NCI-H1417 (cell line): ENCODE results near the gene EFCAB6.
A peak's percentile ranks its signal among the peaks of the same experiment; 100 is the strongest.
"Not testable (repeated sequence)": the region's sequence is repeated elsewhere in the genome, so short reads cannot be mapped to it uniquely, and the experiment has no call there.

Experiments
- DNase-seq, 3 experiments: peaks; one replicate each; lab custom pipeline; 2025; lab: John Stamatoyannopoulos, UW

Gene EFCAB6

DNA sequence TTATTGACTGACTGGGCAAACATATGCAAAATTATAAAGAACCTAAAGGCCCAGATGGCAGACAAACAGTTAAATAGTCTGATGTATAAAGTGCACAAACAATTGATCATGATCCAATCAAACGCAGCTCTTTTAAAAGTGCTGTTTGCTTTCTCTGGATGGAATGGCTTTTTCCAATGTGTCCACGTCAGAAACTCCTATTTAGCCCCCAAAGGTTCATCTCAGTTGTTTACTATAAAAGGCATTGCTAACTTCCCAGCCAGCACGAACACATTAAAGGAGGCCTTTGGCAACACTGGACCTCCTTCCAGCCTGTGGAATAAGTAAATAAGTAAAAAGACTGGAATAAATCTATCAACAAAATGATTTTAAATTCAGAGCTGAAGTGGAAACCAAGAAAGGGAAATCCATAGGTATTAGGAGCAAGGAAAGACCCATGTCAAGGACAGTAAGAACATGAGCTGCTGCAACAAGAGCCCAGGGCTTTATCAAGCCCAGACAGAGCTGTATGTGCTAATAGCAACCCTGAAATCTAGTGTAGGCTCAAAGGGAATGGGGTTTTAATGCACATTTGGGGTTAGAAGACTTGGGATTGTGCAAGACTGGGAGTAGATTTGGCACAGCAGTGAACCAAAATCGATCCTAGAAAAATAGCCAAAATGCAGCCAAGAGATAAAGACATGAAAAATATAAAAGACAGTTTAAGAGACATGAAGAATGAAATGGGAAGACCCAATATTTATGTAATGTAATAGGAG lies 105.4 kb downstream of the EFCAB6 start:
- DNase-seq: no peak

DNA sequence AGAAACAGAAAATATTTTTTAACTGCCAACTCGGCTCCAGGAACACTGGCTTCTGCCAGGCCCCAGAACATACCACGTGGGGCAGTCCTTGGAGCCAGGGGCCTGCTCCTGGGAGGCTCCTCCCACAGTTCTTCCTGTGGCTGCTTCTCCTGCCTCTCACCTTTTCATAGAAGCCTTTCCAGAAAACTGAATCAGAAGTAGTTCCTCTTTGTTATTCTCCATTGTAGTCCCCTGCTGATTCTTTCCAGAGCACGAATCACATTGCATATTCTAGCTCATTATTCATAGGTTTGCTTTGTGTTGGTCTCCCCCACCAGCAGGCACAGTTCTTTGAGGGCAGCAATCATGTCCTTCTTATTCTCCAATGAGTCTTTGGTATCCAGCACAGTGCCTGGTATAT lies 106.0 kb downstream of the EFCAB6 start:
- DNase-seq: no peak

DNA sequence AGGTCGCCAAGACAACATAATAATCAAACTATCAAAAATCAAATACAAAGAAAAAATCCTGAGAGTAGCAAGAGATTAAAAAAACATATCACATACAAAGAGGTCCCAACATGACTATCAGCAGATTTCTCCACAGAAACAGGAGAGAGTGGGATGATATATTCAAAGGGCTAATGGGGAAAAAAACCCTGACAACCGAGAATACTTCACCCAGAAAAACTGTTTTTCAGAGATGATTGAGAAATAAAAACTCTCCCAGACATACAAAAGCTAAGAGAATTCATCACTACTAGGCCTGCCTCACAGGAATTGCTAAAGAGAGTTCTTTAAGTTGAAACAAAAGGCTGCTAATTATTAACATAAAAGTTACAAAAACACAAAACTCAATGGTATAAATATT lies 108.1 kb downstream of the EFCAB6 start:
- DNase-seq: no peak

DNA sequence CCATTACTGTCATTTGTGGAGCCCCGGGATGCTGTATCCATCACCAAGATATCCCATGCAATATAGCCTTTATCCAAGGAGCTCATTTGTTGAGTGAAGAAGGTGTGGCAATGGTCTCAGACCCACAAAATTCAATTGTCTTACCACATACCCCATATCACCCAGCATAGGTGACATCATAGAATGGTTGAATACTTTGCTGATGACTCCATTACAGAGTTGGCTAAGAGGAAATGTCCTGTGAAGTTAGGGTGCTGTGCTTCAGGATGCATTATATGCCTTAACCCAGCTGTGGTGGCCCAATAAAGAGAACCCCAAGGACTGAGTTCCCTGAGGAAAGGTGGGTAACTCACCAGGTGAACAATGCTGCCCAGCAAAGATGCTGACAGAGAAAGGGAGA lies 113.7 kb downstream of the EFCAB6 start:
- no peak for DNase-seq

DNA sequence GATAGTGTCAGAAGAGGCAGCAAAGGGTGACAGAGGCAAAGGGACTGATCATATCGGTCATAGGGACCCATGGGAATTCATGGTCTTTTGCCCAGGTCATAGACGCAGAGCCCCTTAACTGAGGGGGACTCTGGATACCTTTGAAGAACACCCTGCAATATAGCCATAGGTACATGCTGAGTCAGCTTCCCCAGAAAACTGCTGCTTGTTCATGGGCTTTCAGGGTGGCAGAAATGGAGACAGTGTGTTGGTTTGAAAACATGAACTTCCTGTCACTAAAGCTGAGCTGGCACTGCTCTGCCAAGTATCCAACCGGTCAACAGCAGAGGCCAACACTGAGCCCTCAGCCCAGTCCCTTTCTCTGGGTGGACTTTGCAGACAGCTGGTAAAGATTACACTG lies 114.2 kb downstream of the EFCAB6 start:
- no peak for DNase-seq

DNA sequence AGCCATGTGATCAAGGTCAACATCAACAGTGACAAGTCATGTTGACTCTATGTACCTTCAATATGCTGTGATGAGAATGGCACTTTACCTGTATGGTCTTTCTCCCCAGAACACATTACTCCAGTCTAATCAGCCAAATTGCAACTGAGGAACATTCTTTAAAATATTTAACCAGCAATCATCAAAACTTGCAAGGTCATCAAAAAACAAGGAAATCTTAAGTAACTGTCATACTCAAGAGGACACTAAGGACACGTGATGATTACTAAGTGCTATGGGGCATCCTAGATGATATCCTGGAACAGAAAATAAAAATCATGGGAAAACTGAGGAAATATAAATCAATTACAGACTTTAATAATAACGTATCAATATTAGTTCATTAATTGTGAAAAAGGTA lies 118.9 kb downstream of the EFCAB6 start:
- DNase-seq: no peak

DNA sequence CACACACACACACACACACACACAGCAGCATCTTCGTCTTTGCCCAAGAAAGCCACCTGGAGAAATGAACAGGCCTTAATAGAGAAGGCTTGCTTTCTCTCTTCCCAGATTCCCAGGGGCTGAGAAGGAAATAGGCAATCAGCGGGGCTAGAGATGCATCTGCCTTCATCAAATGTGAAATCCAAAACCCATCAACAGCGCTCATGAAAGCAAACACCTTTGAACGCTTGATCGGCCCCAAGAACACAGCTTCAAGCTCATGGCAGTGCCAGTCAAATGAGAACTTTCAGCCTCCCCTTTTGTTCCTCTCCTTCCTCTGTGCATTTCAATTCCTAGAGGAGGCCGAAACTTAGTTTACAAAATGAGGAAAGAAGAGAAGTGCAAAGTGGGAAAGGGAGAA lies 122.7 kb downstream of the EFCAB6 start:
- peak in 1 of 3 experiments; percentile 42 for DNase-seq

DNA sequence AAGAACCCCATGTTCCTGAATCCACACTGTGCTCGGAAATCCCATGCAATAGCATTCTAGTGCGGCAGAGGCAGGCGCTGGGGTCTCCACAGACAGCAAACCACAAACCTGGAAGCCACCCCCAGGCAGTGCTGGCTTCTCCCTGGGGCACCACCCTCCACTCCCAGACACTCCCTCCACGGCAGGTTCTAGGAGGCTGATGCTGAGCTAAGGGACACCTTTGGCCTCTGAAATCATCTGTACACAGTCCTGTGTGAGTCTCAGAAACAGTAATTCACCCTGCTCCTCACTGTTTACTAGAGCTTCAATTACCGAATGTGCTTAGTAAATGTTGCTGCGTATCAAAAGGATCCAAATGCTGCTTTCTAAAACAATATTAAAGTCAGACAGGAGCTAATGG lies 129.3 kb downstream of the EFCAB6 start:
- DNase-seq: no peak

DNA sequence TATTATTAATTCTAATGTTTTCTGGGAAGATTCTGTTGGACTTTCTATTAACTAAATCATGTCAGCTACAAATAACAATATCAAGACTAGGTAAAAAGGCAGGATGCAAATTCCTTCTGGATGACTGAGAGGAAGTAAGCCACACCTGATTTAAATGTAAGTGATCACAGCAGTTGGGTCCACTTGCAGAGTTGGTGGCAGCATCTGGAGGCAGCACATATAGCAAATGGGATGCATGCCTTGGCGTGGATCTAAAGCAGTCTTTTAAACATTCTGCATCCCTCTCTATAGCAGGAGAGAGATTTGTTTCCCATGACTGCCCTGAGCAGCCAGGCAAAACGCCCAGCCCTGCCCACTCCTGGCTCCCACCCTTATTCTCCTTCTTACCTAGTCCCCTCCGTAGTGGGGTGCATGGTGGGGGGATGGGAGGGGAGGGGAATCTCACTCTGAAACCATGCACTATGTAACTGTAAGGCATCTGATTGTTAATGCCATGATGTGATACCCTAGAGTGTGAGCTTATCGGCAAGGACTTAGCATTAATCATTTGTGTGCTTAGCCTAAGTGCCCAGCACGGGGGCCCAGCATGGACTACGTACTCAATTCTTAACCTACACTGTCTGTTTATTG lies 130.3 kb downstream of the EFCAB6 start:
- DNase-seq: no peak

DNA sequence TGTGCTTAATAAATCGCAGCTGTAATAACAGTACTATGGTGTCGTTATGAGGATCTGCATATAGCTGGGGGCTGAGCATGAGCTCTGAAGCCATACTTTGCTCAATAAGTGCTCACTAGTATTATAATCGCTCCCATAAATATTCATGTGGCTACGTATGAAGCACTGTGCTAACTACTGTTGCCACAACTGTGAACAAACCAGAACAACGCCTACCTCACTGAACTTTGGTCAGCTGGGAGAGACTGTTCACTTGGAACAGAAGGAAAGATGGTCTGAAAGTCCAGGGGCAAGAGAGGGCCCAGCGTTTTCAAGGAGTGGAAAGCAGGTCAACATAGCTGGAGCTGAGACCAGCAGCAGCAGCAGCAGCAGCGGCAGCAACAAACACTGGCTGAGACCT lies 141.6 kb downstream of the EFCAB6 start:
- DNase-seq: no peak

DNA sequence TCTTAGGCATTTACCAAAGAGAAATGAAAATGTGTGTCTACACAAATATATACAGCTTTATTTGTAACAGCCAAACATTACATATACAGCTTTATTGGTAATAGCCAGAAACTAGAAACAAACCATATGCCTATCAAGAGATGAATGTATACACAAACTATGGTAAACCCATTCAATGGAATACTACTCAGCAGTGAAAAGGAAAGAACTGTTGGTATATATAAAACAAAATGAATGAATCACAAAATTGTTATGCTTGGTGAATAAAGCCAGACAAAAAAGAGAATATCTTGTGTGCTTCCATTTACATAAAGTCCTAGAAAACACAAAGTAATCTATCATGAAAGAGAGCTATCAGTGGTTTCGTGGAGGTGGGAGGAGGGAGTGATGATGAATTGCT lies 142.9 kb downstream of the EFCAB6 start:
- DNase-seq: no peak

DNA sequence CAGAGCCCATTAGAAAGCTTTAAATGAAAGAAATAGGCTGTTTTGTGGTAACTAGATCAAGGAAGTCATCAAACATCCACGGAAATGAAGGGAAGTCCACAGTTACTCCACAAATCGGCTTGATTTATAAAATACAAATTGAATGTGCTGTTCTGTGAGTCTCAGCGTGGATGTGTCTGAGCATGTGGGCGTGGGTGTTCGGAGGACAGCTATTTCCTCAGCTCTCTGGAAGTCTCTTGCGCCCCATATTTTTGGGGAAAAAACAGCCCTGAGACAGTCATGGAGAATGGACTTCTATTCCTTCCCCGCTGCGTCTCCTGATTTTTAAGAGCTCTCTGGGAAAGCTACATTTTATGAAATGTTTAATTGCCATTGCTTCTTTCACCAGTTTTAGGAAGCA lies 144.4 kb downstream of the EFCAB6 start:
- no peak for DNase-seq

DNA sequence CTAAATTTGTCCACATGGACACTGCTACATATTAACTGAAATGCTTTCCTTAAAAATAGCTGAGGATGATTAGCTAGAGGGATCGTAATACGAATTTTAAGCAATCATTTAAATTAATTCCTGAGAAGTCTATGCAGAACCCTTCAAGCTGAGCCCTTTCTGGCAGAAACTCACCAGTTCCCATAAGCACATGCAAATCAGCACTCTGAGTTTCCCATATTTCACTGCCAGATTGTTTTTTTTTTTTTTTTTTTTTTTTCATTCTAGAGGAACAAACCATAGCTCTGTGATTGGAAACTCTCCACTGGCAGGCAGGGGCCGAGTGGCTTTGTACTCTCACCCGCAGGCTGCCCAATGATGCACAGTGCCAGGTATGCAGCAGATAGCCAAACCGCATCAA lies 145.6 kb downstream of the EFCAB6 start:
- no peak for DNase-seq

DNA sequence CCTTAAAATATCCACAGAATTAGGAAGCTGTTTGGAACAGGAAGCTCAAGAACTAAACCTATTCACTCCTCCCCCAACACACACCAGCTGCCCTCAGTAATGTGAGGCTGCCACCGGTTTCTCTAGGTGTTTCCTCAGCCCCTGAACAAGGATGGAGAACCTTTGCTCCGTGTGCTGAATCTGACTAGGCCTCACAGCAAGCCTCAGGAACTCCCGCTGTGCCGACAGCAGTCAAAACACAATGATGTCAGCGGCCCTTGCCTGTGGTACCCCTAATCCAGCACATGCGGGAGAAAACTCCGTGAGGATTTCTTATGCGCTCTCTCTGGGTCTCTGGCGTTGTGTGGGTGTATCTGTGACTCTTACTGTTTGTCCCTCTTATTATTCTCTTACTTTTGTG lies 153.3 kb downstream of the EFCAB6 start:
- DNase-seq: peak in 1 of 3 experiments; percentile 18

DNA sequence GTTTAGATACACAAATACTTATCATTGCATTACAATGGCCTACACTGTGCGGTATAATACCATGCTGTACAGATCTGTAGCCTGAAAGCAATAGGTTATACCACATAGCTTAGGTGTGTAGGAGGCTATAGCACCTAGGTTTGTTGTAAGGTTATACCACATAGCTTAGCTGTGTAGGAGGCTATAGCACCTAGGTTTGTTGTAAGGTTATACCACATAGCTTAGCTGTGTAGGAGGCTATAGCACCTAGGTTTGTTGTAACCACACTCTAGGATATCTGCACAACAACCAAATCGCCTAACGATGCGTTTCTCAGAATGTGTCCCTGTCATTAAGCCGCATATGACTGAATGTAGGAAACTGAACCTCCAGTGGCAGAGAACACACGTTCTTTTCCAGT lies 155.5 kb downstream of the EFCAB6 start:
- DNase-seq: not testable (repeated sequence)

DNA sequence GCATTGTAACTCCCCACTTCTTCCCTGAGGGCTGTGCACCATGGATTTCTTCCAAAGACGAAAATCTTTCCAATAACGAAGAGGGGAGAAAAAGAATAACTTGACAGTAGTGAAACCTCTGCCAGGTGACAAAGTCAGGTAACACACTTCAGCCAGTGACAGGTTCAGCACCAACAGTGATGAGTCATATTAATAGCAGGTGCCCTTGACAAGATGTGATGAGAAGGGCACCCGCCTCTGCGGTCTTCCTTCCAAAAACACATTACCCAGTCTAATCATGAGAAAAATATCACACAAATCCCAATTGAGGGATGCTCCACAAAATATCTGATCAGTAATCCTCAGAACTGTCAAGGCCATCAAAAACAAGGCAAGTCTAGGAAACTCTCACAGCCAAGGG lies 157.8 kb downstream of the EFCAB6 start:
- no peak for DNase-seq

DNA sequence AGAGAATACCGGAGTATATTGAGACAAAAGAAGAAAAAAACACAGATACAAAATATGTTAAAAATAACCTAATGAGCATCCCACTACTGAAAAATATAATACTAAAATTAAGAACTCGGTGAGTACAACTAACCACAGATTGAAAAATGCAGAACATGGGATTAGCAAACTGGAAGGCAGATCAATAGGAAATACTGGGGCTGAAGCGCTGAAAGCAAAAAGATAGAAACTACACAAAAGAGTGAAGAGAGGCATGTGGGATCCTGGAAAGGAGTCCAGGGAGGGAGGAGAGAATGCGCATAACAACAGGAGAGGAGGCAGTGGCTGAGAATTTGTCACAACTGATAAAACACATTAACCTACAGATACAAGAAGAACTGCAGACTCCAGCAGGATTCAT lies 159.3 kb downstream of the EFCAB6 start:
- DNase-seq: no peak

DNA sequence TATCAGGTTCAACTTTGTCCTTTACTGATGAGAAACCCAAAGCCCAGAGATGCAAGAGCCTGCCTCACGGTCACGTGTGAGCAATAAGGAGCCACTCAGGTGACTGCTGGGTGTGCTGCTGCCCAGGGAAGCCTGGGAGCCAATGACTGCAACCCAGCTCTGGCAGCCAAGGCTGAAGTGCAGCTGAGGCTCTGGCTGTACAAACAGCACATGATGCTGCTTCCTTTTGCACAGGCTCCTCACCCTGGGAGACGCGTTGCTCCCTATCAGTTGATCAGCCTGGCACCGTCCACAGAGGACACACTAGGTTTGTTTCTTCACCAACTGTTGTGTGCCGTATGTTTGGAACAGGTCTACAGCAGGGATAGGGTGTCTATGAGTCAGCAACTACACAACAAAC lies 168.7 kb downstream of the EFCAB6 start:
- peak in 1 of 3 experiments; percentile 17 for DNase-seq

DNA sequence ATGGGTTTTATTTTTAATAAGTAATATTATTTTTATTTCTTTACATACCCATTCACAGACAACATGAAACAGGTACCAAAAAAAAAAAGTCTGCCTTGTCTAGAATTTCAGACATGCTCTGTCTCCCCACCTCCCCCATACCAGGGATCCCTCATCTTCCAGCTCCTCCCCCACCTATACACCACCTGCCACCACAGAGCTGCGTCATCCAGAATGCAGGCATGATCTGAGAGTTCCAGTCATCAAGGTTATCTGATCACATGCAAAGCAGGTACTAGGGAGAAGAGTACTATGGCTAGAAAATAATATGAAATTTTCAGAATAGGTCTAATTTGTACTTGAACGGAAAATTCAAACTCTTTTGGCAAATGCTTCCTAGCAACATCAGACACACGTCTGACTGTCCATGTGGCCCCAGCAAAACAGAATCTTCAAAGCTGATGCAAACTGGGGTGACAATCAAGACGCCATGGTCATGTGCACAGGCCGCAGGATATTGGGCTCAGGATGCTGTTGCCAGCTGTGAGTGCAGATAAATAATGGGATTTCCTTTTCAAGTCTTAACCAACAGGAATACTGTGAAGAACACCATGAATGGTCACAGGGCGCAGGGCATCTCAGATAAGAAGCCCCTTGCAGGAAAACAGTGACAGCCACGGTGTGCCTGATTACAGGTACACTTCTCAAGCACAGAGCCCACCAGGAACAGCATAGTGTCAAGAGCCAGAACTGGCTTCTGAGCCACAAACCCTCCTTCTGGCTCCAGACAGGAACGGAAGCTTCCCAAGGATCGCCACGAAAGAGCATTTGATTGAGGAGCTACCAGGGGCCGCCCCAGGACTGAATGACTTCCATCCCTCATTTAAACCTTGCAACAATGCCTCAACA lies 169.5 kb downstream of the EFCAB6 start:
- DNase-seq: no peak

DNA sequence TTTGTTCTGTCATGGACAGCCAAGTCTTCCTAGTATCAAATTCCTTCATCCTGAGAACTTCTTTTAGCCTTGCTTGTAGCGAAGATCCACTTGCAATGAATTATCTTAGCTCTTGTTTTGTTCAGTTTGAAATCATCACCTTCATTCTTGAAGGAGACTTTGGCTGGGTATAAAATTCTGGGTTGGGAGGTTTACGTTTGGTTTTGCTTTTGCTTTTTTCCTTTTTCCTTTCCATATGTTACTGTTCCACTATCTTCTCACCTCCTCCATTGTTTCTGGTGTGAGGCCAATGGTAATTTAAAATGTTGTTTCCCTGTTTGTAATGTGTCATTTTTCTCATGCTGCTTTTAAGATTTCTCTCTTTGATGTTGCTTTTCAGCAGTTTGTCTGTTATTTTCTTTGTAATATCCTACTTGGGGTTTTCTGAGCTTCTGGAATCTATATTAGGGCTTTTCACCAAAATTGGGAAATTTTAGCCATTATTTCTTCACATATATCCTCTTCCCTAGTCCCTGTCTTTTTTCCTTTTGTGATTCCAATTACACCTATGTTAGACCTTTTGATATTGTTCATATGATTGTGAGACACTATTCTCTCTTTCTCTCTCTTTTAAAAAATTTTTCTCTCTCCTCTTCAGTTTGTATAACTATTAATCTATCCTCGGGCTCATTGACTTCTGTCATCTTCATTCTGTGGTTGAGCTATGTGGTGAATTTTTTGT lies 172.7 kb downstream of the EFCAB6 start:
- DNase-seq: no peak

DNA sequence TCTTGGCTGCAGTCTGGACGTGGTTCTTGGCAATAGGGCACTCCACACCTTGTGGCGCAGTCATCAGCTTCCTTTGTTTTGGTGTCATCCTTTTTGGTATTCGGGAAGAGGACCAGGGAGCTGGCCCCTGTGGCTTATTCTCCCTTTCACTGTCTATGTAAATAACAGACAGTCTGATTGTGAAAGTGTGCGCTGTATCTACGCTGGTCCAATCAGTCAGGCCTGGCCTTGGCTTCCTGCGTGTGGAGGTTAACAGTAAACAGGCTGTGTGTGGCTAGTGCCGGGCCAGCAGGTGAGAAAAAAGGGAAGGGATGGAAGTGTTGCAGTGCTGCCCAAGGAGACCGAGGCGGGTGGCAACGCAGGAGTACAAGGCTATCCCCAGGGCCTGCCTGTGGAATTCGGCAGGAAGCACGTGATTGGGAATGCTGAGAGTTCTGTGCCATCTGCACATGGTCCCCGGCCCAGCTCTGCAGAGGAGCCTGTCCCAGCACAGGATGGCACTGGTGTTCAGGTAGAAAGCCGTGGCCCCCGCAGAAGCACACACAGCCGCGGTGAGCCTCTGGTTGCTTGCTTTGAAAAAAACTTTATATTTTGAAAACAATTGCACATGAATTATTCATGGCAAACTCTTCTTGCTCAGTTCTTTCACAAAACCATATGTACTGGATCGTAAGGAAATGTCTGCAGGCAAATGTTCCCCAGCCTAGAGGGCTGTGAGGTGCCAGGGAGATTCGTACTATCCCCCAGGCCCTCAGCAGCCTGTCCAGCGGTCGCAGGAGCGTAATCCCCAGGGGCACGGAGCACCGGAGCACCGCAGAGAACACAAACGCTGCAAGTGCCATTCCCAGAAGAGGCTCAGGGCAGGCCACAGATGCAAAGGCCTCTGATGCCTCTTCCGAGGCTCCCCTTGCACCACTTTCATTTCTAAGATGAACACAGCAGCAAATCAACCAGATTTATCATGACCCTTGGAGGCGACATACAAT lies 174.5 kb downstream of the EFCAB6 start:
- no peak for DNase-seq
